Stimulated activated CD4-positive, alpha-beta T cell treated with anti-CD3 and anti-CD28 coated beads, TNF-alpha, amount 100 ng/mL, for 4 hours (primary cell): ENCODE data around the gene D2HGDH.
"Not testable (repeated sequence)": the region's sequence is repeated elsewhere in the genome, so short reads cannot be mapped to it uniquely, and the experiment has no call there.

Experiments
- DNase-seq, 3 experiments: peaks; one replicate each; pipeline ENCODE4 v3.0.0-alpha.2; 2020; ENCODE audit warnings: low read depth in 3 of 3

The D2HGDH gene

DNA sequence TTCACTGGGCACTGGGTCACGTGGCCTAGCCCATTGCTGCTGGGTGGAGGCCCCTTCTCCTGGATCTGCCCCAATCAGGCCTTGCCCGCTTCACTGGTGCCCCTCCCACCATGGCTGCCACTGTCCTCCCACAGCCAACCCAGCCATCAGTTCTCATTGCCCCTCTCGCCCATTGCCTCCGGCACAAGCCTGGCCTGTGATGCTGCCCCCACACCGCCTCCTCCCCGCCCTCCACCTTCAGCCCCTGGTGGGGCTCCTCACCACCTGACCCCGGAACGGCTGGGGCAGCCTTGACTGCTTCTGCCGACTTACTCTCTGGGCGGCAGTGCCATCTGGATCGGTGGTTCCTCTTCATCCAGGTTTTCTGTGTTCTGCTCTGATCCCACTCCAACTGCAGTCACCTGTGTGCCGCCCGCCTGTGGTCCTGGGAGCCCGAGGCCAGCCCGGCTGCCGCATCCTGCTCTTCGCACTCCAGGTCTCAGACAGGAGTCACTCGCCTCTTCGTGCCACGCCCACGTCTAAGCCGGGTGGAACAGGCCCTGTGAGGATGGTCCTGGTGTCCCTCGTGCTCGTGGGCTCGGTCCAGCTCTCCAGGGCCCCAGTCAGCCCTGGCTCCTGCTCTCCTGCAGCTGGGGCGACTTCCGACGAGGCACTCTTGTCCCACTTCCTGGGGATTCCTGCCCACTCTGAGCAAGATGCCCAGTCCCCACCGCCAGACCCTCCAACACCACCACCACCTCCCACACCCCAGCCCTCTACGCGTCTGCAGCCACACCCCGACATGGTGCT, 14.2 kb downstream of the D2HGDH start:
- DNase-seq: no peak

GRCh38 chr2:241750076-241750840, 15.8 kb downstream of the D2HGDH start:
- no peak for DNase-seq

DNA sequence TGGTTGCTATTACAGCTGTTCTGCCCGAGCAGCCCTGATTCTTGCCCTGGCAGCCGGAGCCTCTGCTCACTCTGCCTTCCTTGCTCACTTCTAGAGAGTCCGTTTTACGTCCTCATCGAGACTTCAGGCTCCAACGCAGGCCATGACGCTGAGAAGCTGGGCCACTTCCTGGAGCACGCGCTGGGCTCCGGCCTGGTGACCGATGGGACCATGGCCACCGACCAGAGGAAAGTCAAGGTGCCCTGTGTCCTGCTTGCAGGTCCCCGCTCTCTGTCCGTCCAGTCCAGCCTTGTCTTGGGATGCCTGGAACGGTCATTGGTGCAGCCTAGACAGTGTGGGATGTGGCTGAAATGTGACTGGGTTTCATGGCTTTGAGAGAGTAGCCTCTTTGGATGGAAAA, 16.7 kb downstream of the D2HGDH start:
- DNase-seq: no peak

DNA sequence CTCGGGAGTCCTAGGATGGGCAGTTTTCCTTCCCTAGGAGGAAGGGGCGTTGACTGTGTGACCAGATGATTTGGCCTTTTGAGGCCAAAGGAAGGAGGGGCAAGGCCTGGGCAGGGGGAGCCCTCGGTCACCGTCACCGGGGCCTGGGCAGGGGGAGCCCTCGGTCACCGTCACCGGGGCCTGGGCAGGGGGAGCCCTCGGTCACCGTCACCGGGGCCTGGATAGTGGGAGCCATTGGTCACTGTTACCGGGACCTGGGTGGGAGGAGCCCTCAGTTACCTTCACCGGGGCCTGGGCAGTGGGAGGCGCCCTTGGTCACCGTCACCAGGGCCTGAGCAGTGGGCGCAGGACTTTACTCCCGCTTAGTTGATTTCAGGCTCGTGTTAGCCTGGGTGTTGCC, 17.3 kb downstream of the D2HGDH start:
- no peak for DNase-seq

DNA sequence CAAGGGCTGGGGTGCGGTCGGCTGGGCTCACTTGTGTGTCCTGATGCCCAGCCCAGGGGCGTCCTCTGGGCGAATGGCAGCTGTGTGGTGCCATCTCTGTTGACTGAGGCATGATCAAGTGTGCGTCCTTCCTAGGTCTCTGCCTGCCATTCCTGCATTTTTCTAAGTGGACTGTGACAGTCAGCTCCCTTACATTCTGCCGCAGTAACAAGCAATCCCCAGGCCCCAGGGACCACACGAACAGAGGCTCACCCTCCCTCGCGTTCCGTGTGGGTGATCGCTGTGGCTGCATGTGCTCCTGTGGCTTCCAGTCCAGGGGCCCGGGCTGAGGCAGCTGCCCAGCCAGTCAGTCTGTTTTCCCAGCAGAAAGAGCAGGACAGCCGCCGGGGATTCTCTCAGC, 17.8 kb downstream of the D2HGDH start:
- no peak for DNase-seq

- no peak for DNase-seq
These were observed 18.4 kb downstream of the D2HGDH start for GRCh38 chr2:241752689-241753276.

GRCh38 chr2:241753493-241753892, 19.1 kb downstream of the D2HGDH start:
- DNase-seq: no peak

DNA sequence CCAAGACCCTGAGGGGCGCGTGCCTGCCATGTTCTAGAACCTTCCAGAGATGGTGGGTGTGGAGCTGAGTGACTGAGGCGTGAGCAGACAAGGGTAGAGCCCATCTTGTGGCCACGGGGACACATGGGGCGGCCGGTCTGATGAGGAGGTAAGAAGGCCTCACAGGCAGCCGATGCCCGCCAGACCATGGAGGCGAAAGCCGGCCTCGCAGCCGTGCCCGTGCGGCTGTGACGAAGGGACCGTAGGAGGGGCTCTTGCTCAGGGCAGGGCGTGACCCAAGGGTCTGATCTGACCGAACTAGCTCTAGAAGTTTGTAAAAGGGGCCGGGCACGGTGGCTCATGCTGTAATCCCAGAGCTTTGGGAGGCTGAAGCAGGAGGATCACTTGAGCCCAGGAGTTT, 19.6 kb downstream of the D2HGDH start:
- no peak for DNase-seq

- no peak for DNase-seq
These were observed 20.7 kb downstream of the D2HGDH start for GRCh38 chr2:241755166-241755565.

DNA sequence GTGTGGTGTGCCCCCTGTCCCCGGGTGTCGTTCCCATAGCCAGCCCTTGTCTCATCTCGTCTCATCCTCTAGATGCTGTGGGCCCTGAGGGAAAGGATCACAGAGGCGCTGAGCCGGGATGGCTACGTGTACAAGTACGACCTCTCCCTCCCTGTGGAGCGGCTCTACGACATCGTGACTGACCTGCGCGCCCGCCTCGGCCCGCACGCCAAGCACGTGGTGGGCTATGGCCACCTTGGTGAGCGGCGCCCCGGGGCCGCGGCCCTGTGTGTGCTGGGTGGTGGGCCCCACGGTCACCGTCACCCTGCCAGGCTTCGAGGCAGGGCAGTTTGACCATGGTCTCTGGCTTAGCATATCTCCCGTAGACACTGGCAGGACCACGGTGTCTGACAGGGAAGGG, 21.3 kb downstream of the D2HGDH start:
- no peak for DNase-seq

GRCh38 chr2:241759067-241759807, 24.8 kb downstream of the D2HGDH start:
- no peak for DNase-seq

GRCh38 chr2:241759893-241760292, 25.5 kb downstream of the D2HGDH start:
- DNase-seq: not testable (repeated sequence)

- no peak for DNase-seq
These were observed 25.9 kb downstream of the D2HGDH start for GRCh38 chr2:241760301-241760771.

- no peak for DNase-seq
These were observed 28.0 kb downstream of the D2HGDH start for GRCh38 chr2:241762321-241762932.

GRCh38 chr2:241762933-241763369, 28.5 kb downstream of the D2HGDH start:
- DNase-seq: peak in 1 of 3 experiments; percentile 31

- DNase-seq: no peak
These were observed 29.3 kb downstream of the D2HGDH start for GRCh38 chr2:241763551-241764274.

DNA sequence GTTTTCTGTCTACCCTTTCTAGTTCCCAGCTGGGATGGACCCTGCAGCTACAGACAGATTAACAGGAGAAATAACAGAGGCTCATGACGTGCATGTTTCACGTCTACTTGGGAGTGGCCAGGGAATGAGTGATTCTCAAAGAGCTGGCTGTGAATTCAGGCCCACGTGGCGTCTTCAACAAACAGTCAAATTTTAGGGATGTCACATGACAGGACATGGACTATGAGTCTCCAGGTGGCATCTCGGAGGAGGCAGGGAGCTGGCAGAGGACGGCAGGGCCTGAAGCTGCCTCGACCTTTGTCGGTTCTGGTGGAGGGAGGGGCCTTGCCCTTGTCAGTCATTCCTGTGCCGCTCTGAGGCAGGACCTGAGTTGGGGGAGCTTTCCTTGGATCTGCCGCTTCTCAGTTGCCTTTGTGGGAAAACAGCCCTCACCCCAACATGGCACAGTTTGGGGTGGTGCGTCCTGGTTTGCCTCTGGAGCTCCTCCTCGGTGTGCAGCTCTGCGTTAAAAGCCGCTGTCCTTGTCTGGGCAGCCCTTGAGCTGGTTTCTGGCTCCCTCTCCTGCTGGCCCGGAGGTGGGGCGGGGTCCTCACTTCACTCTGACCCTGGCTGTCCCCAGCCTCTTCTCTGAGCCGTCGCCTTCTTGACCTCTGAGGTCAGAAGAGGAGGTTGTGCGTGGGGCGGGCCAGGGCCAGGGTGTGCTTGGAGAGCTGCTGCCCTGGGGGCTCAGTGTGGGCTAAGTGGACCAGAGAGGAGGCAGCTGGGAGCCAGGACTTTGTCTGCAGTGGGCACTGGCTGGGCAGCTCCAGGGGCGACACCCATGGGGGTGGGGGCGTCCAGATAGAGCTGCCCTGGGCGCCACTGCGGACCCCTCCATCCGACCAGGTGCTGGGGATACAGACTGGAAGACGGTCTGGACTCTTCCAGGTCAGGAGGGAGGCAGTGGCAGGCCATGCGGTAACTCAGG, 30.1 kb downstream of the D2HGDH start:
- no peak for DNase-seq

GRCh38 chr2:241767464-241768250, 33.2 kb downstream of the D2HGDH start:
- no peak for DNase-seq

- DNase-seq: no peak
These were observed 33.9 kb downstream of the D2HGDH start for GRCh38 chr2:241768251-241768711.
